Natural killer cell treated with Interleukin-12 subunit alpha and Interleukin-12 subunit beta and Interleukin-15 and Interleukin-18, amount 100 ng/mL, for 72 hours (primary cell): ENCODE results near the gene NGF. TPM values are rescaled to one million over a fixed set of nuclear protein-coding genes. Genes with fewer than 3 reads are reported as not detected.

Experiments
- ATAC-seq, 2 donors: fragments of 150-1000 bp; cut with Tn5 transposase in 1 of 2; sonication (Bioruptor Pico), chemical (Tn5 transposase) in 1 of 2; 2 replicates each; pipeline ENCODE4 v1.10.0; 2021
- DNase-seq: peaks from one replicate; pipeline ENCODE4 v3.0.0; 2022; ENCODE audit warnings: low spot score
- H3K27ac Mint-ChIP-seq, 2 donors: 1 replicate in 1 of 2; 2 replicates in 1 of 2; pipeline ENCODE4 v1.8.0; 2022; ENCODE audit warnings: mixed read lengths in 2 of 2, mild to moderate bottlenecking in 1 of 2, moderate library complexity in 1 of 2
- H3K27me3 Mint-ChIP-seq, 2 donors: 1 replicate in 1 of 2; 2 replicates in 1 of 2; pipeline ENCODE4 v1.8.0; 2022; ENCODE audit warnings: mixed read lengths in 2 of 2
- H3K36me3 Mint-ChIP-seq: one replicate; pipeline ENCODE4 v1.8.0; 2022; ENCODE audit warnings: mixed read lengths
- H3K4me1 Mint-ChIP-seq, 2 donors: 1 replicate in 1 of 2; 2 replicates in 1 of 2; pipeline ENCODE4 v1.8.0; 2022; ENCODE audit warnings: low read depth in 2 of 2, mixed read lengths in 2 of 2, mild to moderate bottlenecking in 1 of 2
- H3K4me3 Mint-ChIP-seq: one replicate; pipeline ENCODE4 v1.8.0; 2022; ENCODE audit warnings: mixed read lengths
- H3K9me3 Mint-ChIP-seq: 2 replicates; pipeline ENCODE4 v1.8.0; 2022; ENCODE audit warnings: mixed read lengths
- total RNA-seq, 2 donors: library from RNA; stranded (reverse); gene quantifications; one replicate each; pipeline ENCODE4 v1.2.3, GENCODE V29; 2022

NGF gene
- total RNA-seq, 2 donors from 2014 or later: not detected

DNA sequence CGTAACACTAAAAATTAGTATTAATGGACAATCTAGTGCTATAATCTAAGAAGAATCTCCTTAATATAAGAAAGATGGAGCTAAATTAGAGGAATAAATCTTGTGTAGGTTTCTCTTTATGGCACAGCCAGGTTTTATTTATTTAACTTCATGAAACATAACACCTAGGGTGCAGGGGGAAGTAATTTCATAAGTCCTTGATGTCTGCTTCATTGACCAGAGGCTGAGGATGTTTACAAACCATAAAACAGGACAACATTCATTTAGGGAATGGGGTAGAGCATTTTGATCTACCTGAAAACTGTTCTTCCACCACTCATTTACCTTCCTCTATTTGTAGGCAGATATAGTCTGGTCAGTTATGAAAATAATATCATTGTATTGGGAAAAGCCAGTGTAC lies 95.5 kb downstream of the NGF start:
- no peaks in the 10 kb centered on the region for H3K36me3 Mint-ChIP-seq
- H3K9me3 Mint-ChIP-seq: no peaks in the 10 kb centered on the region
- no peak for ATAC-seq
- no peak overlapping the region for H3K4me3 Mint-ChIP-seq
- no peak for DNase-seq
- no peak overlapping the region for H3K27ac Mint-ChIP-seq
- H3K4me1 Mint-ChIP-seq: no peaks in the 10 kb centered on the region
- peaks cover 16 to 46% of the 10 kb centered on the region in 2 donors for H3K27me3 Mint-ChIP-seq

DNA sequence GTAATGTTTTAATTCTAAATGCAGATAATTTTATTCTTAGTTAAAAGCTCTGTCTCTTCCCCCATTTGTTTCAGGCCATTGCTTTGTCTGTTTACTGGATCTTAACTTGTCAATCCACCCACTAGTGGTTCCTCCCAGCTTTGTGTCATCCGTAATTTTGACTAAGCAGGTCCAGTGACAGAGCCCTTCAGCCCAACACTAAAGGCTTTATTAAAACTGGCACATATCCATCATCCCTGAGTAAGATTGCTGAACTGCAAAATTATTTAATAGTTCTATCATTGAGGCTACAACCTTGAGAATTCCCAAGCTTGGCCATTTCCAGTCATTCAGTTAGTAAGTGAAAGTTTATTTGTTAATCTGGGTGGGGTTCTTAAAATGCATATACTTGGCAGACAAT lies 96.7 kb downstream of the NGF start:
- no peaks in the 10 kb centered on the region for H3K4me1 Mint-ChIP-seq
- H3K27ac Mint-ChIP-seq: no peak overlapping the region
- no peak overlapping the region for H3K4me3 Mint-ChIP-seq
- ATAC-seq: no peak
- H3K27me3 Mint-ChIP-seq: peaks cover 20 to 58% of the 10 kb centered on the region in 2 donors
- H3K36me3 Mint-ChIP-seq: no peaks in the 10 kb centered on the region
- H3K9me3 Mint-ChIP-seq: no peaks in the 10 kb centered on the region
- no peak for DNase-seq

DNA sequence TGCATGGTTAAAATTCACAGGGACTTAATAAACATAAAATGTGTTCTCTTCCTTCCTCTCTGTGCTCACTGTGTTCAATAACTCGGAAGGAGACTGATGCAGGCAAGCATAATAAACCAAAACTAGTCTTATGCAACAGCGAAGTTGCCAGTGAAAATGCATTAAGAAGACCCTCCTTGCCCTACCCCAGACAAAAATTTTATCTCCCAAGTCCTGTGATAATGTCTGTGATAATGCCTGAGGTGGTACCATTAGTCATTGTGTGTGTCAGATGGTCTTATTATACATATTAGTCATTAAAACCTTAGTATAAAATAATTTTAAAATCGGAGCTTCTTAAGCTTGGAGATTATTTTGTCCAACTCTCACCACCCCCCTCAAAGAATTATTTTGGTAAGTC lies 97.8 kb downstream of the NGF start:
- peaks cover 23 to 64% of the 10 kb centered on the region in 2 donors for H3K27me3 Mint-ChIP-seq
- H3K36me3 Mint-ChIP-seq: no peaks in the 10 kb centered on the region
- no peak overlapping the region for H3K4me3 Mint-ChIP-seq
- no peak overlapping the region for H3K27ac Mint-ChIP-seq
- ATAC-seq (no peak), DNase-seq (no peak)
- no peaks in the 10 kb centered on the region for H3K9me3 Mint-ChIP-seq
- H3K4me1 Mint-ChIP-seq: no peaks in the 10 kb centered on the region

DNA sequence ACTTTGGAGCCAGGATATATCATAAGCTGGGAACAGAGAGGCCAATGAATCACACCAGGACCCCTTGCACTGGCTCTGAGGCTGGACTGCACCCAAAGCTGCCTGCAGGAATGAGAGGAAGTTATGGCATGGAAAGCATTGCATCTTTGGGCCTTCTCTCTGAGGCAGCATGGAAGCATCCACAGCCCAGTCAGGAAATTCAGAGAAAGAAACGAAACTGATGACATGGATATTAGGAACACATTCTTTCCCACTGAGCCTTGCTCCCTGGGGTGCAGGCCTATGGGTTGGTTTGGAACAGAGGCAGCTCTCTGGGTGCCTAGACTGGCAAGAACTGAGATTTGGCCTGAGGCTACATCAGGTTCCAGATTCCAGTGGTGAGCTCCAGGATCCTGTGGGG lies 98.6 kb downstream of the NGF start:
- DNase-seq (no peak), ATAC-seq (no peak)
- Mint-ChIP-seq H3K9me3 (no peaks in the 10 kb centered on the region), H3K4me1 (no peaks in the 10 kb centered on the region), H3K4me3 (no peak overlapping the region), H3K27me3 (peaks cover 23 to 64% of the 10 kb centered on the region in 2 donors), H3K36me3 (no peaks in the 10 kb centered on the region), H3K27ac (no peak overlapping the region)

DNA sequence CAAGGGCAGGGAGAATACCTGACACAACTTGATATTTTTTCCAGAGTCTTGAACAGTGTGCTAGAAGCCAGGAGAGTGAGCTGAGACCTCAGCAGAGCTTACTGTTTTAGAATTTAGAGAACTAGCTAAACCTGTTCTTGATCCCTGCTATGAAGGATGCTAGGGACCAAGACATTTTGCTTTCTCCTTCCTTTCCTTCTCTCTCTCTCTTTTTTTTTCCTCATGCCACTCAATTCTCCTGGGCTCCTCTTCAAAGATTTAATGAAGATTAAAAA lies 99.0 kb downstream of the NGF start:
- Mint-ChIP-seq H3K27ac (no peak overlapping the region), H3K36me3 (no peaks in the 10 kb centered on the region), H3K4me3 (no peak overlapping the region), H3K9me3 (no peaks in the 10 kb centered on the region), H3K4me1 (no peaks in the 10 kb centered on the region), H3K27me3 (peaks cover 19 to 60% of the 10 kb centered on the region in 2 donors)
- DNase-seq: no peak
- no peak for ATAC-seq

DNA sequence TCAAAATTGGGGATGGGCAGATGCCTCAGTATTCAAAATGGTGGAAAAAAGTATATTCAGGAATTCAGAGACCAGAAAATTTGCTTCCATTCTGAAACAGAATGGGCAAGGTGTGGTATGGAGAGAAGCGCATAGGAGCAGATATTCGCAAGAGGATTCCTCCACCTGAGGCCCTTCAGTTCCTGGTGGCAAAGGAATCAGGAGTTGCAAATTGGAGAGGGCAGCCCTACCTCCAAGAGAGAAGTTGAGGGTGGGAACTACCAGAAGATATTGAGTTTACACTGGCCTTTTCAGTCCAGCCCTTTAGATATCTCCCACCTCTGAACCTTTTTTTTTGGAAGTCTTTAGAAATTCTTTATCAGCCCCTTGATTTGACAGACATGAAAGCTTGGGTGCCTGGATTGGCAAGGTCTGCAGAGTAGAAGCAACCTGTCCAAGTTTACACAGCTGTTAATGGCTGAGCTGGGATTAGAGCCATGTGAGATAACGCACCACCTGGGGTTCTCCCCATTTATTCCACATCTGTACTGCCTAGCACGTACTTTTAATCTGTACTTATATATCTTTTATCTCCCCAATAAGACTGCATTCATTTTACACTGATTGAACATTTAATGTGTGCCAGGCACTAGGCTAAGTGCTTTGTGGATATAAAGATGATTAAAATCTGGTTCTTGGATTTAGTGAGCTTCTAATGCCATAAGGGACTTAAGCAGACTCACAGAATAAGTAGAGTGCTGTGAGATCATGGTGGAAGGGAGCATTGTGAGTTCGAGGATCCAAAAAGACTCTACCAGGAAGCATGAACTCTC lies 99.5 kb downstream of the NGF start:
- H3K4me3 Mint-ChIP-seq: no peak overlapping the region
- H3K36me3 Mint-ChIP-seq: no peaks in the 10 kb centered on the region
- H3K4me1 Mint-ChIP-seq: no peaks in the 10 kb centered on the region
- DNase-seq (no peak), ATAC-seq (no peak)
- H3K27me3 Mint-ChIP-seq: peaks cover 17 to 56% of the 10 kb centered on the region in 2 donors
- no peak overlapping the region for H3K27ac Mint-ChIP-seq
- H3K9me3 Mint-ChIP-seq: no peaks in the 10 kb centered on the region

DNA sequence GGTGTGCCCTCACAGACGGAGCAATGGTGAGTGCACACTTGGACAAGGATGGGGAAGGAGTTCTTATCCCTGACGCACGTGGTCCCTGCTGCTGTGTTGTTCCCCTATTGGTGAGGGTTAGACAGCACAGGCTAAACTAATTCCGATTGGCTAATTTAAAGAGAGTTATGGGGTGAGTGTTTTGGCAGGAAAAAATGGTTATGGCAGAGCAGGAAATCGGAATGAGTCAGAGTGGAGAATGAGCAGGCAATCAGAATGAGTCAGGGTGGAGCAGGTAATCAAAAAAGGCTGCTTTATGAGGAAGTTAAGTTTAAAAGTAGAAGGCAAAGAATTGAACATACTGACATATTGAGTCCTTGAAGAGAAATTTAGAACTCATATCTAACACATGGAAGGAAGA lies 100.5 kb downstream of the NGF start:
- Mint-ChIP-seq H3K27me3 (peaks cover 14 to 45% of the 10 kb centered on the region in 2 donors), H3K9me3 (no peaks in the 10 kb centered on the region), H3K36me3 (no peaks in the 10 kb centered on the region), H3K27ac (no peak overlapping the region), H3K4me3 (no peak overlapping the region), H3K4me1 (no peaks in the 10 kb centered on the region)
- ATAC-seq (no peak), DNase-seq (no peak)

DNA sequence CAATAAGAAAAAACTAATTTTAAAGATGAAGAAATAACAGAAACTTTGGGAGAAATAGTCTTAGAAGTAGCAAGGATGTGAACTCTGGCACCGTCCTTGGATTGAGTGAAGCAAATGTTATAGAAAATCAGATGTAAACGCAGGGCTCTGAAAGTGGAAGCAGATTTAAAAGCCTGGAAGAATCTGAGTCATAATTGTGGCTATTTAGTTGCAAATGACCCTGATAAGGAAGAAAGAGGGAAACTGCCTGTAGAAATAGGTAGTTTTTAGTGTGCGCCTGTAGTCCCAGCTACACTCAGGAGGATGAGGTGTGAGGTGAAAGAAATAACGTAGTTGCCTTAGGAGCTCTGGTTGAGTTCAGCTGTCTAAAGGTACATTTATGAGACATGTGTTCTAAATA lies 101.0 kb downstream of the NGF start:
- DNase-seq (no peak), ATAC-seq (no peak)
- H3K4me1 Mint-ChIP-seq: no peaks in the 10 kb centered on the region
- H3K27me3 Mint-ChIP-seq: peaks cover 14 to 41% of the 10 kb centered on the region in 2 donors
- no peak overlapping the region for H3K4me3 Mint-ChIP-seq
- H3K27ac Mint-ChIP-seq: no peak overlapping the region
- H3K36me3 Mint-ChIP-seq: no peaks in the 10 kb centered on the region
- H3K9me3 Mint-ChIP-seq: no peaks in the 10 kb centered on the region

Other genes starting within 250 kb of the NGF start
- gene TSPAN2, start 248.7 kb downstream of the NGF start, total RNA-seq: 1 to 10 TPM; 2.9 to 9.2 TPM